Measurements from ENCODE around the gene SMAD6. TPM values are rescaled to one million over a fixed set of nuclear protein-coding genes. Genes with fewer than 3 reads are reported as not detected.

The SMAD6 gene
- total and polyA plus RNA-seq, 10 of the 15 experiments (the other 5 are each of a cell fraction or from before 2014, with no cell fraction given): under 0.01 to 0.10 (median 0.03) TPM; not detected in 7

DNA sequence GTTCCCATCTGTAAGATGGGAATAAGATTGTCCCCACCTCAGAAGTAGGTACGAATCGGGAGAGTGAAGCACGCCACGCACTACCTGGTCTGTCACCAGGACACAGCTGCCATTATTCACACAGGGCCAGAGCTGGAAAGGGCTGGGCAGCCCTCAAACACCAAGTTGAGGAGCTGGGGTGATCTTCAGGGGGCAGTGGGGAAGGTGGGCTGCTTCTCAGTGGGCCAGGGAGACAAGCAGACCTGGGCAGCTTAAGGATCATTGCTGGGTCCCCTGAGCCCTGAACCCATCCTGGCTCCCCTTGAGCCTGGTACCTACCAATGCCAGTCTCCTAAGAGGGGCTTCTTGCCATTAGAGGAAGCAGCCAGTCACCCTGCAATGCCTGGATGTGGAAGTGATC is 82.1 kb downstream of the SMAD6 start:
- in situ Hi-C loops (cut with MboI): no loop called here
- Histone ChIP-seq H3K27ac (ENCODE audit: control insufficient read depth, insufficient read depth) (no peak overlapping the region), H4K20me1 (ENCODE audit: control insufficient read depth, insufficient read depth) (no peaks in the 10 kb centered on the region), H2AFZ (ENCODE audit: control insufficient read depth, low read depth, low read length) (no peak overlapping the region), H3K4me1 (ENCODE audit: control insufficient read depth, insufficient read depth, low read length) (no peaks in the 10 kb centered on the region), H3K4me3 (no peak overlapping the region), H3K79me2 (ENCODE audit: control insufficient read depth, insufficient read depth, low read length) (no peaks in the 10 kb centered on the region), H3K9me3 (replicated peaks; ENCODE audit: control insufficient read depth, insufficient read depth, low read length) (no peaks in the 10 kb centered on the region), H3K27me3 (replicated peaks in 1 of 2; ENCODE audit: control insufficient read depth in 2 of 2, insufficient read depth in 2 of 2, low read length in 1 of 2) (no peaks in the 10 kb centered on the region), H3K4me2 (ENCODE audit: control insufficient read depth, insufficient read depth) (no peak overlapping the region), H3K9ac (ENCODE audit: control insufficient read depth, insufficient read depth, low read length) (no peak overlapping the region), H3K36me3 (ENCODE audit: control insufficient read depth in 2 of 2, insufficient read depth in 2 of 2, low read length in 1 of 2) (no peaks in the 10 kb centered on the region)
- 52% methylated on average over 4 of the region's 4 CpGs for WGBS (ENCODE audit: insufficient coverage, insufficient replicate concordance, low lambda C conversion rate, missing lambda C conversion rate)
- RAD21 ChIA-PET (ENCODE audit: unreplicated experiment): no interaction called here
- DNase-seq (ENCODE audit: low read depth, low spot score): no peak
- POLR2A ChIA-PET: no interaction called here
- no peak for FAIRE-seq
- CTCF ChIA-PET: no interaction called here
- ATAC-seq: no peak
- no TSS peak for BruUV-seq (replicated peaks)
- intact Hi-C loops (cut with micrococcal nuclease; ENCODE audit: unreplicated experiment): no loop called here
- TF ChIP-seq ZZZ3 (IDR thresholded peaks at IDR 0.05; ENCODE audit: control insufficient read depth, insufficient read length, low read depth): no peak
- SMC1A ChIA-PET (ENCODE audit: uncharacterized antibody, unreplicated experiment): no interaction called here

DNA sequence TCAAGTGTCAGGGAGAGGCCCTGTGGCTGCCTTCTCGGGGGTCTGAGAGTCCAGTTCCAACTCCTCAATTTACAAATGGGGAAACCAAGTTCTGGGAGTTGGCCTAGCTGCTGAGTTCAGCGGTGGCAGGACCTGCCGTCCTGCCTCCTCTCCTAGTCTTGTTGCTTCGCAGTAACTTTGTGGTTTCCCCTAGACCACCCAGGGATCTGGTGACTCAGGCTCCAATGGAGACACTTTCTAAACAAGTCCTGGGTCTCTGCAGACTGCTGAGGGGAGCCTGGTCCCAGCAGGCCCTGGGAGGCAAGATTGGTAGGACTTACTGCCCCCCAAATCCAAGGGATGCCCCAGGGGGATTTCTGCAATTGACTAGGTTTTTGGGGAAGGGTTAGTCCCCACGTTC is 83.6 kb downstream of the SMAD6 start:
- in situ Hi-C loops (cut with MboI): no loop called here
- no peak for DNase-seq (ENCODE audit: low read depth, low spot score)
- WGBS (ENCODE audit: insufficient coverage, insufficient replicate concordance, low lambda C conversion rate, missing lambda C conversion rate): 31% methylated on average over 5 of the region's 5 CpGs

More for the DNA sequence above, 83.6 kb downstream of the SMAD6 start:
- ChIA-PET POLR2A (no interaction called here), CTCF (no interaction called here), RAD21 (ENCODE audit: unreplicated experiment) (no interaction called here), SMC1A (ENCODE audit: uncharacterized antibody, unreplicated experiment) (no interaction called here)
- H3K27ac ChIP-seq (ENCODE audit: control insufficient read depth, insufficient read depth): no peak overlapping the region
- FAIRE-seq (no peak), ATAC-seq (no peak)
- no peak overlapping the region for H3K4me2 ChIP-seq (ENCODE audit: control insufficient read depth, insufficient read depth)
- intact Hi-C loops (cut with micrococcal nuclease; ENCODE audit: unreplicated experiment): no loop called here
- H3K9ac ChIP-seq (ENCODE audit: control insufficient read depth, insufficient read depth, low read length): no peak overlapping the region
- H3K79me2 ChIP-seq (ENCODE audit: control insufficient read depth, insufficient read depth, low read length): no peaks in the 10 kb centered on the region
- H3K27me3 ChIP-seq (replicated peaks in 1 of 2; ENCODE audit: control insufficient read depth in 2 of 2, insufficient read depth in 2 of 2, low read length in 1 of 2): no peaks in the 10 kb centered on the region
- H3K4me1 ChIP-seq (ENCODE audit: control insufficient read depth, insufficient read depth, low read length): no peaks in the 10 kb centered on the region
- no peaks in the 10 kb centered on the region for H3K36me3 ChIP-seq (ENCODE audit: control insufficient read depth in 2 of 2, insufficient read depth in 2 of 2, low read length in 1 of 2)
- H2AFZ ChIP-seq (ENCODE audit: control insufficient read depth, low read depth, low read length): no peak overlapping the region
- no peaks in the 10 kb centered on the region for H4K20me1 ChIP-seq (ENCODE audit: control insufficient read depth, insufficient read depth)
- TF ChIP-seq, protein P1, sequence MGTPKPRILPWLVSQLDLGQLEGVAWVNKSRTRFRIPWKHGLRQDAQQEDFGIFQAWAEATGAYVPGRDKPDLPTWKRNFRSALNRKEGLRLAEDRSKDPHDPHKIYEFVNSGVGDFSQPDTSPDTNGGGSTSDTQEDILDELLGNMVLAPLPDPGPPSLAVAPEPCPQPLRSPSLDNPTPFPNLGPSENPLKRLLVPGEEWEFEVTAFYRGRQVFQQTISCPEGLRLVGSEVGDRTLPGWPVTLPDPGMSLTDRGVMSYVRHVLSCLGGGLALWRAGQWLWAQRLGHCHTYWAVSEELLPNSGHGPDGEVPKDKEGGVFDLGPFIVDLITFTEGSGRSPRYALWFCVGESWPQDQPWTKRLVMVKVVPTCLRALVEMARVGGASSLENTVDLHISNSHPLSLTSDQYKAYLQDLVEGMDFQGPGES (IDR thresholded peaks at IDR 0.05): no peak
- no peak for TF ChIP-seq EP300 (IDR thresholded peaks at IDR 0.05; ENCODE audit: borderline replicate concordance in 1 of 2, control insufficient read depth in 1 of 2, low read depth in 2 of 2, low read length in 2 of 2)
- no peak for TF ChIP-seq CEBPZ (IDR thresholded peaks at IDR 0.05; ENCODE audit: low read depth, low read length)
- no peak for TF ChIP-seq FOS (IDR thresholded peaks at IDR 0.05; ENCODE audit: borderline replicate concordance, extremely low read depth, insufficient read length)
- no peak overlapping the region for H3K4me3 ChIP-seq
- no TSS peak for BruUV-seq (replicated peaks)
- no peaks in the 10 kb centered on the region for H3K9me3 ChIP-seq (replicated peaks; ENCODE audit: control insufficient read depth, insufficient read depth, low read length)

Data from GM12878 (cell line).